ENCODE measurements around the gene GOLGB1. TPM values are rescaled to one million over a fixed set of nuclear protein-coding genes. Genes with fewer than 3 reads are reported as not detected.
A peak's percentile ranks its signal among the peaks of the same experiment; 100 is the strongest.

Gene GOLGB1
- total RNA-seq, 2 experiments from 2014 or later, result 36.4 to 41.3 TPM

DNA sequence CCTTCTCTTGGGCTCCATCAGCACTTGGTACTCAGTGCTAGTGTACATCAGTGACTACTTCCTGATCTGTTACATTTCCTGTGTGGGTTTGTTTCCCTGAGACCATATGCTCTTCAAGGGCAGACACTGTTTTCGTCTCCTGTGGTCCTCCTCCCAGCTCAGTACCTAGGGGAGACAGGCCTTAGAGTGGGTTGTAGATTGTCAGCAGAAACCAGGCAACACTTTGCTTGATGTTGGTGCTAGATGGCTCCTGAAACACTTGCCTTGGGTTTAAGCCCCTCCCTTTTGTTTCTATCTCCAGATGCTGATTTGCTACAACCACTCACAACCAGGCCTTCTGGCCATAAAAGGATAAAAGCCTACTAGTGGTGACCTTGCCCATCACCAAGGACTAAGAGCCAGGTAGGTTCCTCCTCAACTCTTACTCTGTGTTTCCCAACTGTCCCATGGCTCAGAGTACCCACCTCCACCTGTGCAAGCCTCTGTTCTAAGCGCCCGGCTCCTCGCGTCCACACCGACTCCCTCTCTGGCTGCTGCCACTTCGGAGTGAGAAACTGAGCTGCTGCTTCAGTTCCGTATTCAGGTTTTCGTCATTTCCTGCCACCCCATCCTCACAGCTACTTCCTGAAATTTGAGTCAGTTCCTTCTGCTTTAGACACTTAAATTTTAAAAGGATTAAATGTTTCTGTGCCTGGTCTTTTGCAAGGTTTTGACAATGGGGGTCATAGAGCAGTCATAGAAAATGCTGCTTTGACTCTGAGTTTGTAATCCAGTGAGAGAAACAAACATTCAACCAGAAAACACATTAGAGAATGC, 89.0 kb downstream of the GOLGB1 start, which contains the start of gene HCLS1:
TSS of gene HCLS1 (minus strand) at position 548 of the 816 bp plus-strand sequence. CDS start 2,556 bp downstream, outside the sequence.
- POLR2A ChIA-PET, result interaction anchor here (0.5 to 2.8 kb wide), 16 partner anchors 9 to 756 kb away, joined by 3 to 23 read pairs (median 4); partner anchors contain the start of genes FAM162A, GOLGB1, POLQ and WDR5B
- peak; percentile 80 for DNase-seq
- Mint-ChIP-seq H3K27me3 (no peaks in the 10 kb centered on the region), H3K9me3 (no peaks in the 10 kb centered on the region), H3K27ac (peak within 1 kb of the TSS; percentile 100), H3K4me1 (peaks cover 44% of the 10 kb centered on the region), H3K4me3 (peak within 1 kb of the TSS; percentile 96), H3K36me3 (peaks cover 65% of the 10 kb centered on the region)
- peak; percentile 86 for ATAC-seq (ENCODE audit: low read depth)

DNA sequence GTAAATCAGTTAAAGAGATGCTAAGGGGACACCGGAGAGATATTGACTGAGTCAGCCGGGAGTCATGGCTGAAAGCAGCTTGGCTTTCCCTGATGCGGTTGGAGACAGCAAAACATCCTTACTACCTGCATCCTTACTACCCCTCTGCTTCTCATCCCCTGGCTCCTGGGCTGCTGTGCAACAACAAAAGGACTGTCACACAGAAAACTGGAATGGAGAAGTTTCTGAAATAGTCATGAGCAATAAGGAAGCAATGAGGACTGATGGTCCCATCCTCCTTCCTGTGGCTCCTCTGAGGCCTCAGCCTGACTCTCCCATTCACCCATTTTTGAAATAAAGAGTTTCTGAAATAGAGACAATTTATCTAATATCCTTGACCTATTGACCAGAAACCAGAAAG, 90.0 kb downstream of the GOLGB1 start:
- POLR2A ChIA-PET, result interaction anchor here (0.5 to 2.8 kb wide), 5 partner anchors 12 to 1436 kb away, joined by 3 to 23 read pairs (median 10); partner anchors contain the start of genes GOLGB1 and WDR5B
- Mint-ChIP-seq H3K9me3 (no peaks in the 10 kb centered on the region), H3K27me3 (no peaks in the 10 kb centered on the region), H3K4me1 (peaks cover 46% of the 10 kb centered on the region), H3K27ac (peak overlapping the region; percentile 100), H3K4me3 (peak overlapping the region; percentile 96), H3K36me3 (peaks cover 63% of the 10 kb centered on the region)
- ATAC-seq (ENCODE audit: low read depth) (no peak), DNase-seq (no peak)

GRCh38 chr3:121658716-121659435, 90.7 kb downstream of the GOLGB1 start:
- Mint-ChIP-seq H3K27me3 (no peaks in the 10 kb centered on the region), H3K27ac (peak overlapping the region; percentile 100), H3K4me1 (peaks cover 52% of the 10 kb centered on the region), H3K9me3 (no peaks in the 10 kb centered on the region), H3K4me3 (peak overlapping the region; percentile 96), H3K36me3 (peaks cover 61% of the 10 kb centered on the region)
- POLR2A ChIA-PET, result interaction anchor here (2.0 to 2.8 kb wide), 3 partner anchors 11 to 757 kb away, joined by 5 to 23 read pairs (median 10); partner anchors contain the start of genes GOLGB1 and WDR5B
- no peak for DNase-seq
- ATAC-seq (ENCODE audit: low read depth), result no peak

GRCh38 chr3:121654493-121655385, 94.8 kb downstream of the GOLGB1 start:
- Mint-ChIP-seq H3K4me3 (peak overlapping the region; percentile 26), H3K27me3 (no peaks in the 10 kb centered on the region), H3K9me3 (no peaks in the 10 kb centered on the region), H3K4me1 (peaks cover 64% of the 10 kb centered on the region), H3K36me3 (peaks cover 76% of the 10 kb centered on the region), H3K27ac (peak overlapping the region; percentile 74)
- POLR2A ChIA-PET, result interaction anchor here (0.7 to 2.6 kb wide), 3 partner anchors 13 to 94 kb away, joined by 4 to 8 read pairs (median 8); partner anchors contain the start of gene GOLGB1
- no peak for DNase-seq
- peak; percentile 90 for ATAC-seq (ENCODE audit: low read depth)

GRCh38 chr3:121651684-121652083, 97.9 kb downstream of the GOLGB1 start:
- Mint-ChIP-seq H3K27me3 (no peaks in the 10 kb centered on the region), H3K4me3 (no peak overlapping the region), H3K4me1 (peaks cover 46% of the 10 kb centered on the region), H3K27ac (no peak overlapping the region), H3K9me3 (no peaks in the 10 kb centered on the region), H3K36me3 (peaks cover 64% of the 10 kb centered on the region)
- ATAC-seq (ENCODE audit: low read depth), result no peak
- DNase-seq, result no peak
- POLR2A ChIA-PET, result interaction anchor here (1.5 kb wide), 1 partner anchor 9 kb away, joined by 6 read pairs; the partner anchor contains the start of gene HCLS1

DNA sequence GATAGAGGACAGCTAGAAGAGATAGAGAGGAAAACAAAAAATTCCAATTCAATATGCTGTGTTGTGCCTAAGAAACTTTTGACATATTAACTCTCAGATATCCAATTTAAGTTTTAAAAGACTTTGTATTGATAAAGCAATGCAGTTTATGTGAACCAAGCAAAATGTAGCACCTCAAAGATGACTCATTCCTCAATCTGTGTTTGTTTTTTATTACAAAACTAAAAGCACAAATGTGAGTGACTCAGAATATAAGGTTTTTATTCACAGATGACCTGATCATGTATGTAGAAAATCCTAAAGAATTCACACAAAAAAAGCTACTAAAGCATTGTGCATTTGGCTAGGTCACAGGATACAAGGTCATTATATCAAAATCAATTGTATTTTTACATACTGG, 99.9 kb downstream of the GOLGB1 start:
- no peak overlapping the region for H3K4me3 Mint-ChIP-seq
- H3K9me3 Mint-ChIP-seq, result no peaks in the 10 kb centered on the region
- no peaks in the 10 kb centered on the region for H3K27me3 Mint-ChIP-seq
- DNase-seq (no peak), ATAC-seq (ENCODE audit: low read depth) (no peak)
- H3K4me1 Mint-ChIP-seq, result peaks cover 37% of the 10 kb centered on the region
- POLR2A ChIA-PET, result no interaction called here
- H3K27ac Mint-ChIP-seq, result no peak overlapping the region
- peaks cover 59% of the 10 kb centered on the region for H3K36me3 Mint-ChIP-seq

GRCh38 chr3:121648219-121648958, 101.2 kb downstream of the GOLGB1 start:
- Mint-ChIP-seq H3K27me3 (no peaks in the 10 kb centered on the region), H3K27ac (no peak overlapping the region), H3K9me3 (no peaks in the 10 kb centered on the region), H3K4me3 (no peak overlapping the region), H3K4me1 (peaks cover 26% of the 10 kb centered on the region), H3K36me3 (peaks cover 60% of the 10 kb centered on the region)
- ATAC-seq (ENCODE audit: low read depth), result no peak
- POLR2A ChIA-PET, result interaction anchor here (1.7 kb wide), 1 partner anchor 12 kb away, joined by 10 read pairs; the partner anchor contains the start of gene HCLS1
- DNase-seq, result no peak

DNA sequence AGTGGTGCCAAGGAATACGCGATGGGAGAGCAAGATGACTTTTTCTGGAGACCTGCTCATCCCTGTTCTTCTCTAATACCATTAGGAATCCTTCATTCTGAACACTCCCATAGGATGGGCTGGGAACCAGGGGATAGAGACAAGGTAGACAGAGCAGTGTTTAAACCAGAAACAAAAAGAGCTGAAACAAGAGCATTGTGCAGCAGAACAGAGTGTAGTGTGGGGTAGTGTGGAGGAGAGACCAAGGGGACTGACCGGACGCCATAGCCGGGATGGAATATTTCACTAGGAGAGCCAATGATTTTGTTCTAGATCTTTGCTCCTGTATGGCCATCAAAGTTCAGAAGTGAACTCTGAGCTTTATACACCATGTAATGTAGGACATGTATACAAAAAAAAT, 104.5 kb downstream of the GOLGB1 start:
- H3K4me3 Mint-ChIP-seq, result no peak overlapping the region

GRCh38 chr3:121642601-121643314, 106.8 kb downstream of the GOLGB1 start:
- DNase-seq (no peak), ATAC-seq (ENCODE audit: low read depth) (no peak)
- peaks cover 7% of the 10 kb centered on the region for H3K4me1 Mint-ChIP-seq
- H3K27ac Mint-ChIP-seq, result no peak overlapping the region
- H3K9me3 Mint-ChIP-seq, result no peaks in the 10 kb centered on the region
- no peaks in the 10 kb centered on the region for H3K27me3 Mint-ChIP-seq
- H3K4me3 Mint-ChIP-seq, result no peak overlapping the region
- H3K36me3 Mint-ChIP-seq, result peaks cover 57% of the 10 kb centered on the region
- POLR2A ChIA-PET, result no interaction called here

More for the DNA sequence above, 104.5 kb downstream of the GOLGB1 start:
- H3K9me3 Mint-ChIP-seq, result no peaks in the 10 kb centered on the region
- peaks cover 9% of the 10 kb centered on the region for H3K4me1 Mint-ChIP-seq
- peaks cover 52% of the 10 kb centered on the region for H3K36me3 Mint-ChIP-seq
- DNase-seq (no peak), ATAC-seq (ENCODE audit: low read depth) (no peak)
- no peak overlapping the region for H3K27ac Mint-ChIP-seq
- H3K27me3 Mint-ChIP-seq, result no peaks in the 10 kb centered on the region
- POLR2A ChIA-PET, result no interaction called here

DNA sequence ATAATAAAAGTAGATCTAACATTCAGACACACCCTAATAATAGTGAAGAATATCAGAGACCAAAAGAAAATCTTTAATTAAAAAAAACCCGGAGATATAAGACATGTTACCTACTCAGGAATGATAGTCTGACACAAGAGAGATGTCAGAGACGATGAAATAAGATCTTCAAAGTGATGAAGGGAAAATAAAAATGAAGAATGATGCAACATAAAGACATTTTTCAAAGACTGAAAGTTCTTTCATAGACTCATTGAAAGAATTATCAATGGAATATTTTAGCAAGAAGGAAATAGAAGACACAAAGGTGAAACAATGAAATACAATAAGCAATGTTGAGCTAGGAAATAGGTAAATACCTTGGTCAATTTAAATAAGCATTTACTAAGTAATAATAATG, 108.4 kb downstream of the GOLGB1 start:
- Mint-ChIP-seq H3K27ac (no peak overlapping the region), H3K4me3 (no peak overlapping the region), H3K4me1 (peaks cover 4% of the 10 kb centered on the region), H3K36me3 (peaks cover 63% of the 10 kb centered on the region), H3K9me3 (no peaks in the 10 kb centered on the region), H3K27me3 (no peaks in the 10 kb centered on the region)
- DNase-seq, result no peak
- POLR2A ChIA-PET, result no interaction called here
- no peak for ATAC-seq (ENCODE audit: low read depth)

DNA sequence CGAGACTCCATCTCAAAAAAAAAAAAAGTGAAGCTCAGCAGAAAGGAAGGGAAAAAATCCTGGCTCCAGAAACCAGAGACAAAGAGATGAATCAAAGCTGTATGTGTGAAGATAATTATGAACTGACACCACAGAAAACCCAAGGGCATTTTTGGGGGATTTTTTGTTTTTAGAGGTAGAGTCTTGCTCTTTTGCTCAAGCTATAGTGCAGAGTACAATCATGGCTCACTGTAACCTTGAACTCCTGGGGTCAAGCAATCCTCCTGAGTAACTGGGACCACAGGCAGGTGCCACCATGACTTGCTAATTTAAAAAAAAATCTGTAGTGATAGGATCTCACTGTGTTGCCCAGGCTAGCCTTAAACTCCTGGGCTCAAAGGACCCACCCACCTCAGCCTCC, 111.6 kb downstream of the GOLGB1 start:
- Mint-ChIP-seq H3K4me1 (peaks cover 3% of the 10 kb centered on the region), H3K9me3 (no peaks in the 10 kb centered on the region), H3K27me3 (no peaks in the 10 kb centered on the region), H3K27ac (no peak overlapping the region), H3K36me3 (peaks cover 65% of the 10 kb centered on the region), H3K4me3 (no peak overlapping the region)
- DNase-seq (no peak), ATAC-seq (ENCODE audit: low read depth) (no peak)
- POLR2A ChIA-PET, result no interaction called here
